Measurements from ENCODE around the gene NCBP3.
A peak's percentile ranks its signal among the peaks of the same experiment; 100 is the strongest.
"Not testable (repeated sequence)": the region's sequence is repeated elsewhere in the genome, so short reads cannot be mapped to it uniquely, and the experiment has no call there.

NCBP3 gene

GRCh38 chr17:3848229-3848835, 2.3 kb upstream of the NCBP3 start:
- DNase-seq (ENCODE audit: low read depth, low spot score), result no peak

DNA sequence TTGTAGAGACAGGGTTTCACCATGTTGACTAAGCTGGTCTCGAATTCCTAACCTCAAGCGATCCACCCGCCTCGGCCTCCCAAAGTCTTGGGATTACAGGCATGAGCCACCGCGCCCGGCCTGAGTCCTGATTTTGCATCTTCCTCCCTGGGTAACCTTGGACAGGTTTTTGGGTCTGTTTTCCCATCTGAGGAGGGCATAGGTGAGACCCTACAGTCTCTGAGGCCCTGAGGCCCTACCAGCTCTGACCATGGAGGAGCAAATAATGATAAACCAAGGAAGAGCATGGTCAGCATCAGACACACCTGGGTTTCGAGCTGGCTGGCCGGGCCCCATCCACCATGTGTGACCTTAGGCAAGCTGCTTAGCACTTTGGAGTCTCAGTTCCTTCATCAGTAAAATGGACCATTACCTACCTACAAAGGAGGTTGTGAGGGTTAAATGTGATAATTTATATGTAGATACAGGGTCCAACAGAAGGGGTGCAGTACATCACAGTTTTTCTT, 1.2 kb upstream of the NCBP3 start:
- TF ChIP-seq, protein P1, sequence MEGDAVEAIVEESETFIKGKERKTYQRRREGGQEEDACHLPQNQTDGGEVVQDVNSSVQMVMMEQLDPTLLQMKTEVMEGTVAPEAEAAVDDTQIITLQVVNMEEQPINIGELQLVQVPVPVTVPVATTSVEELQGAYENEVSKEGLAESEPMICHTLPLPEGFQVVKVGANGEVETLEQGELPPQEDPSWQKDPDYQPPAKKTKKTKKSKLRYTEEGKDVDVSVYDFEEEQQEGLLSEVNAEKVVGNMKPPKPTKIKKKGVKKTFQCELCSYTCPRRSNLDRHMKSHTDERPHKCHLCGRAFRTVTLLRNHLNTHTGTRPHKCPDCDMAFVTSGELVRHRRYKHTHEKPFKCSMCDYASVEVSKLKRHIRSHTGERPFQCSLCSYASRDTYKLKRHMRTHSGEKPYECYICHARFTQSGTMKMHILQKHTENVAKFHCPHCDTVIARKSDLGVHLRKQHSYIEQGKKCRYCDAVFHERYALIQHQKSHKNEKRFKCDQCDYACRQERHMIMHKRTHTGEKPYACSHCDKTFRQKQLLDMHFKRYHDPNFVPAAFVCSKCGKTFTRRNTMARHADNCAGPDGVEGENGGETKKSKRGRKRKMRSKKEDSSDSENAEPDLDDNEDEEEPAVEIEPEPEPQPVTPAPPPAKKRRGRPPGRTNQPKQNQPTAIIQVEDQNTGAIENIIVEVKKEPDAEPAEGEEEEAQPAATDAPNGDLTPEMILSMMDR (IDR thresholded peaks at IDR 0.05; ENCODE audit: insufficient read depth, low read length, missing control alignments), result no peak
- ChIA-PET CTCF (interaction anchor here (0.6 to 10.8 kb wide), 23 partner anchors 9 to 296 kb away, joined by 3 to 201 read pairs (median 4); partner anchors contain the start of gene CYB5D2), POLR2A (no interaction called here)
- no peak for DNase-seq (ENCODE audit: low read depth, low spot score)
- H3K4me3 ChIP-seq (ENCODE audit: low read depth, low read length), result no peak overlapping the region

More at GRCh38 chr17:3848229-3848835, 2.3 kb upstream of the NCBP3 start:
- TF ChIP-seq, protein P1 (IDR thresholded peaks at IDR 0.05; ENCODE audit: insufficient read depth, low read length, missing control alignments), result no peak
- CTCF ChIA-PET, result interaction anchor here (2.5 to 10.8 kb wide), 4 partner anchors 15 to 112 kb away, joined by 10 to 201 read pairs (median 150); no protein-coding TSS in a partner anchor
- POLR2A ChIA-PET, result no interaction called here
- H3K4me3 ChIP-seq (ENCODE audit: low read depth, low read length), result no peak overlapping the region

GRCh38 chr17:3846437-3847164, 555 bp upstream of the NCBP3 start:
- DNase-seq (ENCODE audit: low read depth, low spot score), result no peak
- CTCF ChIA-PET, result interaction anchor here (0.5 to 10.8 kb wide), 45 partner anchors 9 to 297 kb away, joined by 3 to 201 read pairs (median 4); partner anchors contain the start of genes CYB5D2, HASPIN and P2RX5
- POLR2A ChIA-PET, result interaction anchor here (0.7 to 2.3 kb wide), 2 partner anchors 38 to 179 kb away, joined by 3 to 6 read pairs; partner anchors contain the start of gene TAX1BP3
- H3K4me3 ChIP-seq (ENCODE audit: low read depth, low read length), result peak overlapping the region; percentile 38
- TF ChIP-seq, protein P1 (IDR thresholded peaks at IDR 0.05; ENCODE audit: insufficient read depth, low read length, missing control alignments), result no peak

DNA sequence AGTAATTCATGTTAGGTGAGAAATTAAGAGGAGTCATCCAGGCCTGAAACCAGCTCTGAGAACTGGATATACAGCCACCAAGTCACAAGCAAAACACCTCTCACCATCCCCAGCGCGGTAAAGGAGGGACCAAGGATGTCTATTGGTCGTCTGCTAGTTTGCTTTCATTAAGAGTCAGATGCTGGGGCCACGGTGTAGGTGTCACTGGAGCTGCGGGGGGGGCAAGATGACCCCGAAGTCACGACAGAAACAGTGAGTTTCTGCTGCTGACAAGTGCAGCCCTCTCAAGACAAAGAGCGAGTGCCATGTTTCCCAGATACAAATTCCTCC, 790 bp downstream of the NCBP3 start:
- POLR2A ChIA-PET, result interaction anchor here (0.6 to 2.3 kb wide), 6 partner anchors 9 to 134 kb away, joined by 3 to 6 read pairs (median 3); no protein-coding TSS in a partner anchor
- peak overlapping the region; percentile 93 for H3K4me3 ChIP-seq (ENCODE audit: low read depth, low read length)
- CTCF ChIA-PET, result interaction anchor here (1.0 to 10.8 kb wide), 25 partner anchors 7 to 230 kb away, joined by 3 to 201 read pairs (median 8); partner anchors contain the start of genes HASPIN and P2RX5
- TF ChIP-seq, protein P1 (IDR thresholded peaks at IDR 0.05; ENCODE audit: insufficient read depth, low read length, missing control alignments), result no peak
- no peak for DNase-seq (ENCODE audit: low read depth, low spot score)

GRCh38 chr17:3844556-3844955, 1.5 kb downstream of the NCBP3 start:
- ChIA-PET POLR2A (interaction anchor here (2.3 kb wide), 1 partner anchor 40 kb away, joined by 6 read pairs; no protein-coding TSS in a partner anchor), CTCF (interaction anchor here (1.0 to 10.8 kb wide), 18 partner anchors 8 to 287 kb away, joined by 3 to 201 read pairs (median 8); no protein-coding TSS in a partner anchor)
- H3K4me3 ChIP-seq (ENCODE audit: low read depth, low read length); DNase-seq (ENCODE audit: low read depth, low spot score): not testable (repeated sequence)

DNA sequence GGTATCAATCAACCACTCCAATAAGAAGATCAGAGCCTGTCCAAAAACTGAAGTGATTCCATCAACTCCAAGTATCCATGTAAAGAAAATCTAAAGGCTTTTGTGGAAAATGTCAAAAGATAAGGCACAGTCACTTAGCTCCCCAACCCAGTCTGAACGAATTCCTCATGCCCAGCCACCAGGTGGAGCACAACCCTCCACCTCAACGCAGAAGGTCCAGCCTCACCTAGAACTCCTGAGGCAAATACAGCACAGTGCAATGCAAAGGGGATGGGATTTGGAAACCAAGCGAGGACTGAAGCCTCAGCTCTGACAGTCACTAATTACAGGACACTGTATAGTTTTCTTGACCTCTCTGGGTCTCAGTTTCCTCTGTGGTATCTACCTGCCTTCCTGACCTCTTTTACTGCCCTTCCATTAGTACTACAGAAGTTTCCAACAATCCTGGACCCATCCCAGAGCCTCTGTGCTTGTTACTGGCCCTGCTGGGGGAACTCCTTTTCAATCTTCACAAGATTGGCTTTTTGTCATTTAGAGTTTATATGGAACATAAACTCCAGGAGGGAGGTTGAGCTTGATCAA, 2.0 kb downstream of the NCBP3 start:
- ChIA-PET POLR2A (no interaction called here), CTCF (interaction anchor here (0.6 to 10.8 kb wide), 19 partner anchors 9 to 288 kb away, joined by 3 to 201 read pairs (median 5); partner anchors contain the start of gene HASPIN)
- TF ChIP-seq, protein P1 (IDR thresholded peaks at IDR 0.05; ENCODE audit: insufficient read depth, low read length, missing control alignments), result peak; percentile 61
- H3K4me3 ChIP-seq (ENCODE audit: low read depth, low read length), result peak overlapping the region; percentile 15; the same call in 1 of the 2 replicates
- DNase-seq (ENCODE audit: low read depth, low spot score), result no peak
